Measurements from ENCODE around the gene MALSU1. TPM values are rescaled to one million over a fixed set of nuclear protein-coding genes. Genes with fewer than 3 reads are reported as not detected.

The MALSU1 gene
- total and polyA plus RNA-seq, 2 experiments from 2014 or later = 61.8 to 92.6 TPM

GRCh38 chr7:23347033-23347681, 48.0 kb downstream of the MALSU1 start:
- Histone ChIP-seq H3K4me2 (no peak overlapping the region), H2AFZ (no peak overlapping the region)

GRCh38 chr7:23347682-23348180, 48.6 kb downstream of the MALSU1 start:
- H4K20me1 ChIP-seq (ENCODE audit: insufficient read depth, poor library complexity, severe bottlenecking) = no peaks in the 10 kb centered on the region
- no peak overlapping the region for H3K4me2 ChIP-seq
- H2AFZ ChIP-seq = no peak overlapping the region
- DNase-seq (ENCODE audit: low spot score) = no peak
- peaks cover 2% of the 10 kb centered on the region for H3K79me2 ChIP-seq
- peak overlapping the region; percentile 11 for H3K27ac ChIP-seq
- WGBS (ENCODE audit: low lambda C conversion rate, missing lambda C conversion rate) = 86% methylated on average over 8 of the region's 8 CpGs
- H3K36me3 ChIP-seq (replicated peaks; ENCODE audit: insufficient read depth, low read depth) = no peaks in the 10 kb centered on the region
- H3K9me2 ChIP-seq (replicated peaks; ENCODE audit: insufficient read depth) = no peaks in the 10 kb centered on the region
- no peaks in the 10 kb centered on the region for H3K27me3 ChIP-seq
- no peaks in the 10 kb centered on the region for H3K9me3 ChIP-seq (ENCODE audit: low read depth)
- TF ChIP-seq EZH2phosphoT487 (IDR thresholded peaks at IDR 0.05; ENCODE audit: low read depth, severe bottlenecking, unreplicated experiment) = no peak
- peaks cover 7% of the 10 kb centered on the region for H3K4me1 ChIP-seq (ENCODE audit: insufficient read depth)
- no peak overlapping the region for H3K4me3 ChIP-seq

More at GRCh38 chr7:23347033-23347681, 48.0 kb downstream of the MALSU1 start:
- Histone ChIP-seq H4K20me1 (ENCODE audit: insufficient read depth, poor library complexity, severe bottlenecking) (no peaks in the 10 kb centered on the region), H3K9me2 (replicated peaks; ENCODE audit: insufficient read depth) (no peaks in the 10 kb centered on the region), H3K27ac (peak overlapping the region; percentile 11), H3K79me2 (peaks cover 2% of the 10 kb centered on the region), H3K4me3 (no peak overlapping the region), H3K36me3 (replicated peaks; ENCODE audit: insufficient read depth, low read depth) (no peaks in the 10 kb centered on the region), H3K4me1 (ENCODE audit: insufficient read depth) (peaks cover 7% of the 10 kb centered on the region), H3K9me3 (ENCODE audit: low read depth) (no peaks in the 10 kb centered on the region), H3K27me3 (no peaks in the 10 kb centered on the region)
- no peak for DNase-seq (ENCODE audit: low spot score)
- 97% methylated on average over 9 of the region's 9 CpGs for WGBS (ENCODE audit: low lambda C conversion rate, missing lambda C conversion rate)
- TF ChIP-seq EZH2phosphoT487 (IDR thresholded peaks at IDR 0.05; ENCODE audit: low read depth, severe bottlenecking, unreplicated experiment) (no peak), CTCF (IDR thresholded peaks at IDR 0.05; ENCODE audit: poor library complexity) (no peak), EZH2 (IDR thresholded peaks at IDR 0.05; ENCODE audit: borderline replicate concordance) (no peak)

- Histone ChIP-seq H3K27me3 (no peaks in the 10 kb centered on the region), H3K27ac (no peak overlapping the region), H3K9me3 (ENCODE audit: low read depth) (no peaks in the 10 kb centered on the region), H4K20me1 (ENCODE audit: insufficient read depth, poor library complexity, severe bottlenecking) (no peaks in the 10 kb centered on the region), H3K9me2 (replicated peaks; ENCODE audit: insufficient read depth) (no peaks in the 10 kb centered on the region), H3K4me1 (ENCODE audit: insufficient read depth) (peaks cover 7% of the 10 kb centered on the region), H3K4me3 (no peak overlapping the region), H2AFZ (no peak overlapping the region), H3K4me2 (no peak overlapping the region), H3K79me2 (peaks cover 16% of the 10 kb centered on the region), H3K36me3 (replicated peaks; ENCODE audit: insufficient read depth, low read depth) (no peaks in the 10 kb centered on the region)
- WGBS (ENCODE audit: low lambda C conversion rate, missing lambda C conversion rate) = 52% methylated on average over 7 of the region's 7 CpGs
- TF ChIP-seq EZH2phosphoT487 (IDR thresholded peaks at IDR 0.05; ENCODE audit: low read depth, severe bottlenecking, unreplicated experiment) = no peak
- no peak for TF ChIP-seq CTCF (IDR thresholded peaks at IDR 0.05; ENCODE audit: poor library complexity)
- no peak for TF ChIP-seq EZH2 (IDR thresholded peaks at IDR 0.05; ENCODE audit: borderline replicate concordance)
- no peak for DNase-seq (ENCODE audit: low spot score)
Measured at GRCh38 chr7:23349484-23350157, 50.5 kb downstream of the MALSU1 start.

- TF ChIP-seq EZH2phosphoT487 (IDR thresholded peaks at IDR 0.05; ENCODE audit: low read depth, severe bottlenecking, unreplicated experiment) (no peak), EZH2 (IDR thresholded peaks at IDR 0.05; ENCODE audit: borderline replicate concordance) (no peak), CTCF (IDR thresholded peaks at IDR 0.05; ENCODE audit: poor library complexity) (no peak)
- no peak for DNase-seq (ENCODE audit: low spot score)
- Histone ChIP-seq H3K4me2 (no peak overlapping the region), H3K4me1 (ENCODE audit: insufficient read depth) (peaks cover 7% of the 10 kb centered on the region), H3K27ac (no peak overlapping the region), H3K9me2 (replicated peaks; ENCODE audit: insufficient read depth) (no peaks in the 10 kb centered on the region), H3K9me3 (ENCODE audit: low read depth) (no peaks in the 10 kb centered on the region), H4K20me1 (ENCODE audit: insufficient read depth, poor library complexity, severe bottlenecking) (no peaks in the 10 kb centered on the region), H3K4me3 (no peak overlapping the region), H3K36me3 (replicated peaks; ENCODE audit: insufficient read depth, low read depth) (no peaks in the 10 kb centered on the region), H3K79me2 (peaks cover 25% of the 10 kb centered on the region), H2AFZ (no peak overlapping the region), H3K27me3 (no peaks in the 10 kb centered on the region)
- 98% methylated on average over 2 of the region's 2 CpGs for WGBS (ENCODE audit: low lambda C conversion rate, missing lambda C conversion rate)
Measured at GRCh38 chr7:23350466-23350865, 51.3 kb downstream of the MALSU1 start.

Measured in hepatocyte (in vitro differentiated cells).